Muscle of back (tissue), 11 donors: ENCODE measurements around the gene P2RY14. TPM values are rescaled to one million over a fixed set of nuclear protein-coding genes. Genes with fewer than 3 reads are reported as not detected.
A peak's percentile ranks its signal among the peaks of the same experiment; 100 is the strongest.

Experiments used
- DNase-seq, 3 donors: peaks; one replicate each; pipeline versions ENCODE4 v3.0.0 to v3.0.0-alpha.2; 2013
- polyA plus RNA-seq, 10 donors: library from polyadenylated mRNA; unstranded; fragments of 120-200 nt; gene quantifications; one replicate each; pipeline ENCODE4 v1.2.1, GENCODE V29; 2013; ENCODE audit not compliant: insufficient read length in 10 of 10

Gene P2RY14
- polyA plus RNA-seq, 10 donors: 1.0 to 1.9 (median 1.4) TPM

- peak in 2 of 3 donors; percentile 59 to 80 for DNase-seq
Measured at GRCh38 chr3:151216641-151217607, 61.4 kb downstream of the P2RY14 start.

GRCh38 chr3:151214459-151214858 lies 63.9 kb downstream of the P2RY14 start:
- DNase-seq: no peak

DNA sequence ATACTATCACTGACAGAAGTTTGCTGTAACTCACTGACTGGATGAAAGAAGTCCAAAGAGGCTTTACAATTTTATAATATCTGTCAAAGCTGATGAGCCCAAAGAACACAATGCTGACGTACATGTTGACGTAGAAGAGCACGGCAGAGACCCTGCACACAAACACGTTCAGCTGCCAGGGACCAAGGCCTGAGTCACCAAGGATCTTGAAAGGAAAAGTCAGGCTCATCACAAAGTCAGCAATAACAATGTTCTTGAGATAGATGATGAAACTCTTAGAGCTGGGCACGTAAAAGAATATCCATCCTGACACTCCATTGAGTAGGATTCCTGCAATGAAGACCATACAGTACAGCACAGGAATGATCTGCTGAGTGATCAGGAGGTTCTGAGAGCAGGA lies 64.5 kb downstream of the P2RY14 start:
- DNase-seq: no peak

- DNase-seq: no peak
Measured at GRCh38 chr3:151213151-151213550, 65.2 kb downstream of the P2RY14 start.

- no peak for DNase-seq
Measured at GRCh38 chr3:151210676-151211381, 67.5 kb downstream of the P2RY14 start.

- no peak for DNase-seq
Measured at GRCh38 chr3:151209654-151210053, 68.7 kb downstream of the P2RY14 start.

- no peak for DNase-seq
Measured at GRCh38 chr3:151206201-151206600, 72.1 kb downstream of the P2RY14 start.

DNA sequence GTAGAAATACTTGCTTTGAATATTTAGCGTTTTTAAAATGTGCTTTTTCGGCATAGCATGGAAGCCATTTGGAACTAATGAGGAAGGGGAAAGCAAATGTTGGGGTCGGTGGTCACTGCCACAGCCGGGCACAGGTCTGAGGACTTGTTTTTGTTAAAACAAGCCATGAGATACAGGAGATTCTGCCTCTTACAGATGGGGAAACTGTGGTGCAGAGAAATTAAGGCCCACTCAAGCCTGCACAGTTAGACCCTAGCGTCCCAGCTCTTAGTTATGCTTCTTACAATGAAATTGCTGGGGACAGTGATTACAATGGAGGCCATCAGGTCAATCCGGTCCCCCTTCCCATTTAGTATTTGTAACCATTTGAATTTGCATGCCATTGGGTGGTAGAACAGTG lies 72.9 kb downstream of the P2RY14 start:
- DNase-seq: no peak

- no peak for DNase-seq
Measured at GRCh38 chr3:151204530-151205402, 73.6 kb downstream of the P2RY14 start.

- DNase-seq: no peak
Measured at GRCh38 chr3:151203051-151203420, 75.3 kb downstream of the P2RY14 start, which contains the start of gene GPR171. Gene GPR171 (minus strand): TSS chr3:151203216. CDS start chr3:151199386, 3,830 bp downstream.

- no peak for DNase-seq
Measured at GRCh38 chr3:151201051-151201730, 77.2 kb downstream of the P2RY14 start.

GRCh38 chr3:151200586-151200985 lies 77.8 kb downstream of the P2RY14 start:
- DNase-seq: no peak

DNA sequence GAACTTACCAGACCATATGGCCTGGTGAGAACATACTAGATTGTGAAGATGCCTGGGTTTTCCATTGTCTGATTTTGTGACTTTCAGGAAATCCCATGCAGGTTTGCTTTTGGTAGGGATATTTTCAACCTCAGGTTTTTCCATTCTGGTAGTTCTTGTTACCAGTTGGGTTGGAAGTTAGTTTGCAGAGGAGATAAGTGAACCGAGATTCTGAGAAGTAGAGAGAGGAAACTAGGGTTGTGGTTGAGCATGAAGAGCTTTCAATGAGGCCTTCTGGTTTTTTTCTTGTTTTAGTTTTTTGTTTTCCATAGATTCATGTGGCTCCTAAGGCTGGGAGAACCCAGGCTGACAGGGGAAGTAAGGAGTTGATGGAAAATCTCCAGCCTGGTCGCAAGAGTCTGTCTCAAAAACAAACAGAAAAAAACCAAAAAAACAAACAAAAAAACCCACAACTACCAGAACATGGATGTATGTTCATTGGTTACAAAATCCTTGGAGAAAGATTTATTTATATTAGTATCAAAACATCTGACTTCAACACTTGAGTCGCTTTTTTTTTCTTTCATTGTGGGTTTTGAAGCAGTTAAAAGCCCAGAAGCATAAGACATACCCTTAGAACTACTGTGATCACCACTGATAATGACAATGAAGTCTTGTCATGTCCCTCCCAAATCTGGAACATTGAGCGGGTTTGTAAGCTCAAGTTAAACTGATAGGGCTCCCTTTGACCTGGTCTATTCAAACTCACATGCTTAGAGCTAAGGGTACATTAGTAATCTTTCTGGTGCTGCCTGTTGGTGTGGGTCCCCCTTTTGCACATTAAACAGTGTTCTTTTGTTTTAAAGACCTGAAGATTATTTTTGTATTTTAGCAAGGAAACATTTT lies 78.5 kb downstream of the P2RY14 start:
- no peak for DNase-seq

DNA sequence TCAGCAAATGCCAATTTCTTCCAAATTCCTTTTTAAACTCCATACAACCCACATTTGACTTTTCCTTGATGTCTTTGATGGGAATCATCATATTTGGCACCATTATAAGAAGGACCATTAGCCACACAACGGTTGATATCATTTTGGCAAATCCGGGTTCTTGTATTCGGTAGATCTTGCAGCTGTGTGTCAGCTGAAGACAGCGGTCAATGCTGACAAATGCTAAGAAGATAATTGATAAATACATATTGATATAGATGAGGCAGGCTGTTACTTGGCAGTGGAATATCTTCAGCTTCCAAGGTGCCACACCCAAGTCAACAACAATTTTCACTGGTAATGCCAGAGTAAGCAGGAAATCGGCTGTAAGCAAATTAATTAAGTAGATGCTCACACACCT lies 79.5 kb downstream of the P2RY14 start:
- DNase-seq: no peak

DNA sequence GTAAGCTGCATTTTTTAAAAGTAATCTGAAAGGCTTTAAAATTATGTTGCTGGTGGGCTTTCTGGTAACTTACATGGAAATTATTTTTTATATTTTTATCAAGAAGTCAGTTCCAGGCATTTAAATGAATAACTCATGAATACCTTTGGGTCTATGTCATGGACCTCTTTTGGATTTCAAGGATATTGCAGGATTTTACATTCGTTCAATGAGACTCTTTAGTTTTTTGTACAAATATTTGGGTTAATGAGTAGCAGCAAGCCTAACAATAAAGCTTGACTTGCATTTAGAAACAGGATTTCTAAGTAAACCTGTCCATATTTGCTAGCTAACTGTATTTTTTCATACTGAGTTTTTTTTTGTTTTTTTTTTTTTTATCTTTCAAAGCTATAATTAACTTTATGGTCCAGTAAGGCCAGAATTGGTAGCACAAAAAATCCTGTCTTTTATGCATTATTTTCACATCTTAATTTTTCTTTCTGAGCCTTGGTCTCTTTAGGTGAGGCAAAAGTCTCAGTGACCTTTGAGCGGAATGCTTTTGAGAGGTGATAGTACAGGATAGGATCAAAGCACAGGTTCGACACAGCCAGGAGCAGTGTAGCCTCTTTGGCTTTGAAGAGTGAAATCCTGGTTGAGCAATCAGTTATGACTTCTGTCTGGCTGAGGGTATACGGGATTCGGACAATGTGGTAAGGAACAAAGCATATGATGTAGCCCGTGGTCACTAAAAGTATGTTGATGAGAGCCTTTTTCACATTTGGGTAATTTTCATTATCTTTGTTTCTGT lies 80.2 kb downstream of the P2RY14 start:
- peak in 1 of 3 donors; percentile 42 for DNase-seq

DNA sequence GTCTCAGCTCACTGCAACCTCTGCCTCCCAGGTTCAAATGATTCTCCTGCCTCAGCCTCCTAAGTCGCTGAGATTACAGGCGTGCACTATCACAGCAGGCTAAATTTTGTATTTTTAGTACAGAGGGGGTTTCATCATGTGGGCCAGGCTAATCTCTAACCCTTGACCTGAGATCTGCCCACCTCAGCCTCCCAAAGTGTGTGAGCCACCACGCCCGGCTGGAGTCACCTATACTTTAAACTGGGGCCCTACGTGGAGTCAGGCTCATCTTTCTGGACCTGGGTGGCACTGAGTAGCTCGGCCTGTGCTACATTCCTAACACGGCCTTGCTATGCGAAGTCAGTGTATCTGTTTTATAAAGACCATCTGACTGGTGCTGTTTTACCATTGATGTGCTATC lies 81.1 kb downstream of the P2RY14 start:
- no peak for DNase-seq

DNA sequence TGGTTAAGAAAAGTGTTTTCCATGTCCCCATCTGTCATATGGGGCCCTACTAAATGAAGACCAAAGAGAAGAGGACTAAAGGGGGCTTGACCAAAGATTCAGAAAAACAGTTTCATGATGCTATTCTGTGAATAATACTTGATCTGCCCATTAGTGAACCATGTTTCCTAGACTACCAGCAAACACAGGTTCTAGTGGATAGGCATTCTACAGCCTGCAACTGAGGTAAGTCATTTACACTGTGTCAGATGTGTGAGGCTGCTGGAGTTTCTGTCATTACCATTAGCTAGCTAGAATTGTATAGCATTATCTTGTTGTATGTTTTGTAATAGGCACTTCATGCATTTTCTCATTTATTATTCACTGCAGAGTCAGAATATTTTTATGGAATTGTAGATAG lies 81.9 kb downstream of the P2RY14 start:
- no peak for DNase-seq

- DNase-seq: no peak
Measured at GRCh38 chr3:151195826-151196225, 82.5 kb downstream of the P2RY14 start.

DNA sequence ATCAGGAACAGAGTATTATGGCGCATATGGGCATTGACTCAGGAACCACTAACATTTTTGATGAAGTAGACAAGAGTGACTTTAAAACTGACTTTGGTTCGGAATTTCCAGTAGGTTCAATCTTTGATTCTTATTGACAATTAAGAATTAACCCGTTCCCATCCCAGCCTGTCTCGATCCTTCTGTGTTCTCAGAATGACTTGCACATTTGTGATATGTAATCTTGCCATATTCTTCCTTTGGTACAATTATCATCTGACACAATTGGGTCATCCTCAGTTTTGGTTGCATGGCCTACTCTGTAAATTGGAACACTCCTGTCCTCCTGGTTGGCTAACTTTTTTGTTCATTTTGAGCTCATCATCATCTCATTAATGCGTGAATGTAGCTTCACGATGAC lies 85.8 kb downstream of the P2RY14 start:
- DNase-seq: no peak
